GM21723 (cell line): ENCODE measurements around the gene CYCS.
"Not testable (repeated sequence)": the region's sequence is repeated elsewhere in the genome, so short reads cannot be mapped to it uniquely, and the experiment has no call there.

Source experiments
- ATAC-seq: cut with Tn5 transposase; IDR thresholded peaks from one replicate; pipeline ENCODE4 v1.9.1; 2021; ENCODE audit warnings: mild to moderate bottlenecking, moderate library complexity; ENCODE audit not compliant: unreplicated experiment

Gene CYCS

DNA sequence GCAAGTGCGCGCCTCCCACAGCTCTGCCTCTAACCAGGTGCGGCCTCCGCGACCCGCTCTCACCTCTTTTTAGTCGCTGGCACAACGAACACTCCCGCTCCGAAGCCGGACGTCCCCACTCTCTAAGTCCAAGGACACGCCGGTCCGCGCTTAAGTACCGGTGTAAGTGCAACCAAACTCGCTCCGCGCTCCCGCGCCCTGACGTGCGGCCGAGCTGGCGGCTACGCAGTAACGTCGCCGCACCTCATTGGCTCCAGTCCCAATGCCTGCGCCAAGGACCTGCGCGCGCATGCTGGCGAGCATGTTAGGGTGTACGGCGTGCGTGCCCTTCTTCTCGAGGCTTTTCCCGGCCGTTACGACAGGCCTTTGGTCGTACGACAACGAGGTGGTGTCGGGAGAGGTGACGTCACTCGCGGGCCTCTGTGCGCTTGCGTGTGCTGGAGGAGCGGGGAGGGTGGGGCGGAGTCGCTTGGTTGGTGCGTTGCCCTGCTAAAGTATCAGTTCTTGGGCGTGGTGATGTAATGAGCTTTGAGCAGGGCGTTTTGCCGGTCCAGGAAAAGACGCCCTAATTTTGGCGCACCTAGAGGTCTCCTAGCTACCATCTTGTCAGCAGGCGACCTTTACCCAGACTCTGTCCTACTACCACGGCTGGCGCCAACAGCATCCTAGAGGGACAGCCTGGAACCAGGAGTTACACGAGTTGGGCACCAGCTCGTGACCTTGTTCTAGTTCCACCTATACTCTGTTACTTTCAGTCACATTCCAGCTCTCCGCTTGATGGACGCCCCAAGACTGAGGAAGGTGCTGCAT lies at the start of gene CYCS:
TSS of gene CYCS (minus strand) at position 124 of the 810 bp plus-strand sequence. CDS start 1,141 bp downstream, outside the sequence.
- ATAC-seq = peak; percentile 94

DNA sequence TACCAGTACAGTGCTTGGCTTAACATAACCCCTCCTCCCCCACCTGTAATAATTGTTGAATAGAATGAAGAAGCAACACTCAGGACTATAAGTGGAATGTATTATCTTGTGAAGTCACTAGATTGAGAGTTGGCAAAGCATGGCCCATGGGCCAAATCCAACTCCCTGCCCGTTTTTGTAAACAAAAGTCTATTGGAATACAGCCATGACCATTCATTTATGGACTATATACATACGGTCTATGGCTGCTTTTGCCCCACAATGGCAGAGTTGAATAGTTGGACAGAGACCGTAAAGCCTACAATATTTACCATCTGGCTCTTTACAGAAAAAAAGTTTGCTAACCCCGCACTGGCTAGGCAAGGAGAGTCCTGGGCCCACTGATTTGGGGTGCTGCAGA lies 48.1 kb upstream of the CYCS start:
- no peak for ATAC-seq

DNA sequence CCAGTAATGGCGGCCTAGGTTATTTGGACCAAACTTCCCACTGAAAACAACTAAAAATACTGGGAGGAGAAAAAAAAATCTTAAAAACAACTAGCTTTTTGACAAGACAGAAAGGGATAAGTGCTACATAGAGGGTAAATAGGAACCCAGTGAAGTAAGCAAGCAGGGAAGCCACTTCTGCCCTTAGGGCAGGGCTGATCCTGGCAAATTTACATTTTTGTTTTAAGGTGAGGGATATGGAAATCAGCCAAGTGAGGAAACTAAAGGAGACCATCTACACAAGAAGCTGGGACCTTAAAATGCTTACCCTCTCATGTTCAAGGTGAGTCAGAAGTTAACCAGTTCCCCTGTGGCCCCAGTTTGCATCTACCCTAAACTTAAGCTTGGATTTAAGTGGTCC lies 46.5 kb upstream of the CYCS start:
- ATAC-seq = no peak

DNA sequence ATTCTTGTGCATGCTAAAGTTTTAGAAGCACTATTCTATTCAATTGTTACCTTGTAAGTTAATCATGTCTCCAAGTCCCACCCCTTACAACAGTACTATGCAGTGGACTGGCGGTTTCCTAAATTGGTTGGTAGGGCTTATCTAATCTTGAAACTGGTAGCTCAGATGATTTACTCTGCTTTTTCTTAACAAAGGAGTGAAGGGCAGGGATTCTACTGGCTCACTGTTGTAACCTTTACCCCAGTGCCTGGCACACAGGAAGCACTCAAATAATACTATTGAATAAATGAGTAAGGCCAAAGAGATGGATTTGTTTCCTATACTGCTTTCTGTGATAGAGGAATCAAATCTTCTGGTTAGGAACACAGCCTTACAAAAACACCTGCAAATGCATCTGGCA lies 46.0 kb upstream of the CYCS start:
- ATAC-seq = no peak

DNA sequence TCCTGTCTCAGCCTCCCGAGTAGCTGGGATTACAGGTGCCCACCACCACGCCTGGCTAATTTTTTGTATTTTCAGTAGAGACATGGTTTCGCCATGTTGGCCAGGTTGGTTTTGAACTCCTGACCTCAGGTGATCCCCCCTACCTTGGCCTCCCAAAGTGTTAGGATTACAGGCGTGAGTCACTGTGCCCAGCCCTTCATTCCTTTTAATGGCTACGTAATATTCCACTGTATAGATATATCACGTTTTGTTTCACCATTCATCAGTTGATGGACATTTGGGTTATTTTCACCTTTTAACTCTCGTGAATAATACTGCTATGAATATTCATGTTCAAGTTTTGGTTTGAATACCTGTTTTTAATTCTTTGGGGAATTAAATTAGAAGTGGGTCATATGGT lies 44.6 kb upstream of the CYCS start:
- no peak for ATAC-seq

DNA sequence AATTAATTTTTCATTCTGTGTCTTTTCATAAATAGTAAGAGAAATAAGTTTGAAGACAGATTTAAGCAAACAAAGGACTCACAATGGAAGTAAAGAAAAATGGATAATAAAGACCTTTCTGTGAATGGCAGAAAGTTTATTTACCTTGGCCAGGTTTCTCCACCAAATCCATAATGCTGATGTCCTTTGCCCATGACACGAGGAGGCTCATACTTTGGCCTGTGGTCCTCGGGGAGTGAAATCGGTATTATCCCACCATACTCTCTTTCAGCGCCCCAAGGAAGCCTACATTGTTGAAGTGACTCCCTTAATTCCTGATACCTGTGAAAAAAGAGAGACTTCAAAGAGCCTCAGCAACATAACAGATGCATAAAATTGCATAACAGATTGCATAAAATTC lies 43.1 kb upstream of the CYCS start:
- ATAC-seq = no peak

DNA sequence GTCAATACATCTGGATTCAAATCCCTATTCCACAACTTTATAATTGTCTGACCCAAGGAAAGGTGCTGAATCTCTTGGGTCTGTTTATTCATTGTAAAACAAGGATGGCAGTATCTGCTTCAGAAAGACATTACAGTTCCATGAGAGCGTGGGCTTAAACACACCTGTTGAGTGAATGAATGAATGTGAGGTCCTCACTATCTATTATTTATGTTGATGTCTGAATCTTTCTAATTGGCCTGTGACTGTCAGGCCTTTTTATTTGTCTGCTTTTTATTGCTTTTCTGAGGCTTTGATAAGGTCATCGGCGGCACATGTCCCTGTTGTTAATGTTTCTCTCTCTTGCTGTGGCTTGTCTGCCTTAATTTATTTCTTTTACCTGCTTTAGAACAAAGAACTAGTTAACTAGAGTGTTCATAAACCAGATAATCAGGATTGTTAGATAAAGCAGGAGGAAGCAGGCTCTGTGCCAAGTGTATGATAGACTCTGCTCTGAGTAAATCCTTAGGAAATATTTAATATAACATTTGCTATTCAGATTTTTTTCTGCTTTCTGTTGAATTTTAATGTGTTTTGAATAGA lies 42.3 kb upstream of the CYCS start:
- ATAC-seq = no peak

DNA sequence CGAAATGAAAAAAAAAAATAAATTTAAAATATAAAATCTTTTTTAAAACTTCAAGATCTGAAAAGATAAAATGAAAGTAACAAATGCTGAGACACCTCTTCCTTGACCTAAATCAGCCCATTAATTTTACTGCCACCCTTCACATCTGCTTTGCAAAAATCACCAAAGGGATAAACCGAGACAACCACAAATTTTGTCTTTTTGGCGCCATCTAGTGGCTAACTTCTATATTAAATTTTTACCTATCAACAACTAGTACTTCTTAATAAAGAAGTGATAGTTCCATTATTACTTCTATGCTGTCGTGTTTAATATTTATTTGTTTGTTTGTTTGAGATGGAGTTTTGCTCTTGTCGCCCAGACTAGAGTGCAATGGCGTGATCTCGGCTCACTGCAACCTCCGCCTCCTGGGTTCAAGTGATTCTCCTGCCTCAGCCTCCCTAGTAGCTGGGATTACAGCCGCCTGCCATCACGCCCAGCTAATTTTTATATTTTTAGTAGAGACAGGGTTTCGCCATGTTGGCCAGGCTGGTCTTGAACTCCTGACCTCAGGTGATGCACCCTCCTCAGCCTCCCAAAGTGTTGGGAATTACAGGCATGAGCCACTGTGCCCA lies 35.0 kb upstream of the CYCS start:
- not testable (repeated sequence) for ATAC-seq

DNA sequence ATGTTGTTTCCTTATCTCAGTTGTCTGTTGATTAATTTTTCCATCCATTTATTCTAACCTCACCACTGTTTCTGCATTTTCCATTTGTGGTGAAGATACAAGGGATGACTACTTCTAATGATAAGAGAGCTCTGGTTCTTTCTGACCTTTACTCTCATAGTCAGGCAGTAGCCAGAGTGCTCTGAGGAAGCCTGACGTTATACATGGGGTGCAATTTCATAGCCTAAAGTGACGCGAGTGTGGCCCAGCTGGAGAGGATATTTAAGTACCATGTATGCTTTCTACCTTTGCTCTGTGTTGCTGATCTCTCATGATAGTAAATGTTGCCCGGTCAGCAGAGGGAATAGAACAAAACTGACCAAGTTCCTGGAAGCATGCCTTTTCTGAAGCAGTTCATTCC lies 33.9 kb upstream of the CYCS start:
- ATAC-seq = no peak

DNA sequence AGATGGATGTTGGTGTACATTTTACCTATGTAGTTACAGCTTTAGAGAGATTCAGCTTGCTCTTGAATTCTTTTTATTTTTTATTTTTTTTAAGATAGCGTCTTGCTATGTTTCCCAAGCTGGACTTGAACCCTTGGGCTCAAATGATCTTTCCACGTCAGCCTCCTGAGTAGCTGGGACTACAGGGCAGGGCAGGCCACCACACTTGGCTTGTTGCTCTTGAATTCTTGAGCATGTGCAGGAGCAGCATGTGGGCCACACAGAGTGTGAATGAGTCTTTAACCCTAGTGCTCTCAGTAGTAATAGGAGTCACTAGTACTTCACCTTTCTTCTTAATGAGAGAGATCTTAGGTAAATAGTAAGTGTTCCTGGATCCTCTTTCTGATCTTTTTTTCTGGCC lies 26.7 kb upstream of the CYCS start:
- no peak for ATAC-seq

DNA sequence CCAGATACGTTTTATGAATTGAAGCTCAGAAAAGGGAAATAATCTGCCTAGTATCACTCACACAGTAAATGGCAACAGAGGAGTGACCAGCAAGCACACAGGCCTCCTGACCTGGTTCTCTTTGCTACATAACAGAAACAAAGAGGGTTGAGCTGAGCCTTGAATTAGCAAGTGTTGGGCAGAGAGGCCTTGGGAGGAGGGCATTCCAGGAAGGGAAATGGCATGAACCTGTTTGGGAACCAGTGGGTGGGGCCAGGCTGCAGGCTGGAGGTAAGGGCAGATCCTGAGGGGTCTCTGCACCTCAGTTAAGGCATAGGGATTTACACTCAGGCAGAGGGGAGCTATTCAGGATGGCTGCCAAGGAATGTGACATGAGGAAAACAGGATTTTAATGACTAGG lies 24.8 kb upstream of the CYCS start:
- no peak for ATAC-seq

DNA sequence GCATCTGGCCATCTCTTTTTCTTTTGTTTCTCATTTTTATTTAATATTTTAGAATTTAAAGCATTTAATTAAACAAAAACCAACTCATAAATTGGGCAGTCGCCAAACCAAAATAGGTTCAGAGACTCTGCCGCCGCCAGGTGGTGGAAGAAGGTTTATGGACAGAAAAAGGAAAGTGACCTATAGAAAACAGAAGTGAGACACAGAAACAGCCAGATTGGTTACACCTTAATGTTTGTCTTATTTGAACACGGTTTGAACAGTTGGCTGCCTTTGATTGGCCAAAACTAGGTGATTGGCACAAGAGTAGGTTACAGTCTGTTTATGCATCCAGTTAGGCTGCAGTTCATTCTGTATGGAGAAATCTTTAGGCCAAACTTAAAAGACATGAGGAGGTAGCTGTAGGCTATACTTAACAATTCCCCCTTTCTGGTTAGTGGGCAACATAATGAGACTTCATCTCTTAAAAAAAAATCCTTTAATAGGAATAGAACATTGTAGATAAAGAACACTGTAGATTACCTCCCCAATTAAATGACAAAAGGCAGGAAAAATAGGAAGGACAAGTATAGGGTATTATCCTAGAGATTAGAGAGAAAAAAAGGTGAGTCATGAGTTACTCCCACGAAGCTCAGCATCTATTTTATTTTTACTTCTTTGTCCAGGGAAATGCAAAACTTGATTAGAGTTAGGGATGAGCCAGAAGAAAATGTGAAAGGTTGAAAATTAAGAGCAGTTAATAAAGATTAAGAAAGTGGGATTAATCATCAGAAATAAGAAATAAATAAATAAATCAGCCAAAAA lies 23.9 kb upstream of the CYCS start:
- ATAC-seq = no peak

DNA sequence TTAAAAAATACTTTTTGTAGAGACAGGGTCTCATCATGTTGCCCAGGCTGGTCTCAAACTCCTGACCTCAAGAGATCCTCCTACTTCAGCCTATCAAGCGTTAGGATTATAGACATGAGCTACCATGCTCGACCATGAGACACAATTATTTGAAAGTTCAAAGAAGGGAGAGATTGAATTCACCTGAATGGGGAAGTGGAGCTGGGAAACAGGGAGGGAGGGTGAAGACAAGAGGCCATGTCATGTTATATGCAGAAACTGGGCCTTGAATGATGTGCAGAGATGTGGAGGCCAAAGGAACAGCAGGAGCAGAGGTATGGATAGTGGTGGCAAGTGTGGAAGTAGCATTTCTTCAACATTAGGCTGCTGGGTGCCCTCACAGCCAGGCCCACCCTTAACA lies 18.7 kb upstream of the CYCS start:
- ATAC-seq = no peak

DNA sequence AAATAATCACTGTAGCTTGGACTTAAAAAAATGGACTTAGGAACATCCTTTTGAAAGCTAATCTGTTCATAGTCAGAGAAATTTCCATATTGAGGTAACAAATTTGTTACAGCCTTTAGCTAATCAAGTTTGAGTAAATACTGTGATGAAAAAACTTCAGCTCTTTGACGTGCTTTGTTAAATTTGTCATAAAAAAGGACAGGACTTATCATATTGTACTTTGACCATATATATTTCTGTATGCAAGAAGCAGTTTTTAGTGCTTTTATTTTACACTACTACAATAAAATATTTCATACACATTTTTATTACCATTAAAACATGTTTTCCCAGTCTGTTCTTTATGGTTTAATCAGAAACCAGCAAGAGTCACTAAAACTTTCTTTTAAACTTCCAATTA lies 14.5 kb upstream of the CYCS start:
- no peak for ATAC-seq

DNA sequence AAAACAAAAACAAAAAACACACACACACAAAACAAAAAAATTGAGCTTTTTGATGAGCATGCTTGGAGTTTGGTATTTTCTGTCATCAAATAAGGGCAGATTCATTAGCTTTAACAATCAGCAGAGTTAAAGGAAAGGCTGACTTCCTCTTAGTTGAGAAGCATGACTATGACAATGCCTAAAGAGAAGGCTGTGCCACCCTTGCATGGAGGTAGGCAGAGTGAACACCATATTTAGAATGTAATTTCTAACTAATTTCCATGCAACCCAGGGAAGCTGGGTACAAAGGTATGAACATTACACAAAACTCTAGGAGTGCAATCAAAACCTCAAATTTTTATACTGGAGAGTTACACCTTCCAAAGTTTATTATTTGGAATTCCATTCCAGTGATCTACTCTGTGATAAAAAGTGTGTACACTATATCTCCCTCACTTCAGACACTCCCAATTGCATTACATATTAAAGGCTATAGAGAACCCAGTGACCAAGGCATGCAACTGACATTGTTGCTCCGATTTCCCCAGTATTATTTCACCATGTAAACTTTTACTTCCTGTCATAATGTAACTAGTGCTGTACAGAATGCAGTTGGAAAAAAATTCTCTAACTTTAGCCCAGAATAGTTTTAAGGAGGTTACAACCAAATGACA lies 9.4 kb upstream of the CYCS start:
- no peak for ATAC-seq

DNA sequence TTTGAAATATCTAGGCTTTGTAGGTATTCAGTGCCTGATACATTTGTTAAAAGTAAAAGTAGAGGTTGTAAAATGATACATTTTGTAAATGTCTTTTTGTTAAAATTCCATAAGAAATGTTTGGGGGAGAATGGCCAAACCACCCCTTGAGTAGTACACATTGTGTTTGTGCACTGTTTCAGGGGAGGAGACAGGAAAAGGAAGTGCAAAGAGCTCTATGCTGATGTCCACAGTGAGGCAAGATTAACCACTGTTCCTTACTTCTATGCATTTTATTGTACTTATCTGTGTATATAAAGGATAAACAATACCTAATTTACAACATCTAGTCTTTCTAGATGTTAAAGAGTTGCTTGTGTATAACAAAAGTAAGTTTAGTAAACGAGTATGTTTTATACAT lies 7.4 kb upstream of the CYCS start:
- ATAC-seq = no peak

DNA sequence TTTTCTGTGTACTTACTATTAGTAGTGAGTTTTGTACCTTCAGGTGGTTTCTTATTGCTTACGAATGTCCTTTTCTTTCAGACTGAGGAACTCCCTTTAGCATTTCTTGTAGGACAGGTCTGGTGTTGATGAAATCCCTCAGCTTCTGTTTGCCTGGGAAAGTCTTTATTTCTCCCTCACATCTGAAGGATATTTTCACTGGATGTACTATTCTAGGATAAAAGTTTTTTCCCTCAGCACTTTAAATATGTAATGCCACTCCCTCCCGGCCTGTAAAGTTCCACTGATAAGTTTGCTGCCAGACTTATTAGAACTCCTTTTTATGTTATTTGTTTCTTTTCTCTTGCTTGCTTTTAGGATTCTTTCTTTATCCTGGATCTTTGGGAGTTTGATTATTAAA lies 1.7 kb upstream of the CYCS start:
- ATAC-seq = no peak

DNA sequence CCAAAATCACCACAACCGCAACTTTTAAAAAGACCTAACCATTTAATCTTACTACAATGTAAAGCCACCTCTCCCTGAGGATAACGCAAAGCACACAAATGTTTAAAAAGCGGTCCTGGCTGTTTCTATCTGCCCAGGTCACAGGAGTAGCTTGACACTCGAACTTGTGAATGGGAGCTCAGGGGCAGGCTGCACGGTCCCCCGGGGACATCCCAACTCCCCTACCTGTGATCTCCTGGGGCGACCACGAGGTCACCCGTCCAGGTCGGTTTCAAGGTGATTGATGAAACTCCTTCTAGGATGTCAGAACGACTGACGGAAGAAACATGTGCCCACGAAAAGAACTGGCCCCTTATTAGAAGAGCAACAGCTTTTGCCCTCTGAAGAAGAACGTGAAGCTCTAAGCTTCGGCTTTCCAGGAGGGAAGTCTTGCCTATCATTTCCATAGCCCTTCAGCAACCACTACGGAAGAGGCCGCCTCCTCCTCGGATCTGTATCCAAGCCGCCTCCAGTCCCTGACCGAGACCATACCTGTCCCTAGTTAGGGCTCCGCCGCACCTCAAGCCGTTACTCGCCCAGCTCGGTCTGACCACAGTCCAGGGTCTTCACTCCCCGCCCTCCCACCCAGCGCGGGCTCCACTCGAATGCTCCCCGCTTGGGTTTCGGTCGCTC lies 459 bp downstream of the CYCS start:
- no peak for ATAC-seq

DNA sequence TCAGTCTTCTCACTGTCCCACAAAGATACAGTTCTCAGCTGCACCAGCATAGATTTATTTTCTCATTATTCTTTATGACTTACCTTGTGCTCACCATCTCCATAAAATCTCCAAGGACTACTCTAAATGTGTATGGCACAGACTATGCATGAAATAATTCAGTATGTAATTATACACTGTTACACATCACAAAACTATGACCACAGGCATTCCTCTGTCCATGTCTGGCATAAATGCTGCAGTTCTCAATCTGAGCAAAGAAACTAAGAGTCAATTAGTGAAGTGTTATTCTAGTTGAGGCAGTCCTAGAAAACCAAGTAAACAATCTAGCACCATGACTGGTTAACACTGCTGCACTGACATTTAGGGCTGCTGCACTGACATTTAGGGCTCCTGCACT lies 2.7 kb downstream of the CYCS start:
- no peak for ATAC-seq

DNA sequence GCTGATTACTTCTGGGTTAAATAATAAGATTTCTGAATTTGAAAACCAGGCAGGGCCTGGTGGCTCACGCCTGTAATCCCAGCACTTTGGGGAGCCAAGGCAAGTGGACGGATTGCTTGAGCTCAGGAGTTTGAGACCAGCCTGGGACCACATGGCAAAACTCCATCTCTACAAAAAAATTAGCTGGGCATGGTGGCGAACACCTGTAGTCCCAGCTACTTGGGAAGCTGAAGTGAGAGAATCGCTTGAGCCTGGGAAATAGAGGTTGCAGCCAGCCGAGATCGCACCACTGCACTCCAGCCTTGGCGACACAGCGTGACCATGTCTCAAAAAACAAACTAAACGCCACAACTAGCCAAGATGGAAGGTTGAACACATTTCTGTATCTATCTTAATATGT lies 3.5 kb downstream of the CYCS start:
- no peak for ATAC-seq

DNA sequence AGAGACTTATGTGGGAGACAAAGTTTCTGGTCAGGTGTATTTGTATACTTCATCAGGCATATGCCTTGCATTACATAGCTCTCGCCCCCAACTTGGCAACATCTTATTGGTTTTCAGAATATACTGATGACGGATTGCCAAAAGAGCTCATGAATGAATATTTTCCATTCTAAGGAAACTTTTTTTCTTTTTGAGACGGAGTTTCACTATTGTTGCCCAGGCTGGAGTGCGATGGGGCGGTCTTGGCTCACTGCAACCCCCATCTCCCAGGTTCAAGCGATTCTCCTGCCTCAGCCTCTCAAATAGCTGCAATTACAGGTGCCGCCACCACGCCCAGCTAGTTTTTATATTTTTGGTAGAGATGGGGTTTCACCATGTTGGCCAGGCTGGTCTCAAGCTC lies 6.0 kb downstream of the CYCS start:
- no peak for ATAC-seq
